Panc1 (cell line): ENCODE results near the gene SLC4A1. TPM values are rescaled to one million over a fixed set of nuclear protein-coding genes. Genes with fewer than 3 reads are reported as not detected.
A peak's percentile ranks its signal among the peaks of the same experiment; 100 is the strongest.

Experiments
- ATAC-seq: fragments of 200-7000 bp; cut with Tn5 transposase; 2 replicates; pipeline ENCODE4 v1.9.1; 2020; ENCODE audit warnings: mild to moderate bottlenecking, moderate library complexity
- BruUV-seq: library from RNA; stranded (reverse); fragments of 400-500 nt; replicated peaks from 2 replicates; lab custom pipeline; 2021; lab: Mats Ljungman, UMichigan
- CTCF ChIA-PET: fragments of 300-600 bp; sonication (Branson Sonifier 250); formaldehyde crosslinking; loops from one replicate; lab custom pipeline; 2022; ENCODE audit warnings: antibody characterized with exemption; lab: Charles Lee
- POLR2A ChIA-PET: fragments of 300-600 bp; sonication (Branson Sonifier 250); formaldehyde crosslinking; loops from one replicate; lab custom pipeline; 2022; ENCODE audit warnings: antibody characterized with exemption; lab: Charles Lee
- DNase-seq: peaks from one replicate; pipeline ENCODE4 v3.0.0-alpha.2; 2010; ENCODE audit warnings: low read depth, low spot score
- H3K27ac ChIP-seq: 2 replicates; pipeline ENCODE4 v1.5.1; 2011; ENCODE audit warnings: mild to moderate bottlenecking, low read length, inconsistent platforms
- H3K27me3 ChIP-seq: fragments of 200-500 bp; sonication (Bioruptor generic); 2 replicates; pipeline ENCODE4 v1.6.0; 2014; ENCODE audit warnings: low read length, inconsistent platforms; ENCODE audit not compliant: control insufficient read depth, insufficient read depth
- H3K36me3 ChIP-seq: fragments of 200-500 bp; sonication (Bioruptor generic); 2 replicates; pipeline ENCODE4 v1.5.1; 2014; ENCODE audit warnings: inconsistent platforms, mild to moderate bottlenecking, low read length, moderate library complexity; ENCODE audit not compliant: control insufficient read depth, insufficient read depth
- H3K4me1 ChIP-seq: 2 replicates; pipeline ENCODE4 v1.5.1; 2011; ENCODE audit warnings: inconsistent platforms, mild to moderate bottlenecking, low read length, moderate library complexity; ENCODE audit not compliant: control insufficient read depth, insufficient read depth
- H3K4me3 ChIP-seq, 2 experiments: 2 replicates each; pipeline ENCODE4 v1.5.1; 2011 to 2012; ENCODE audit warnings: low read depth in 2 of 2, low read length in 2 of 2, mild to moderate bottlenecking in 2 of 2, inconsistent platforms in 1 of 2, moderate library complexity in 1 of 2
- H3K9me3 ChIP-seq: fragments of 200-500 bp; sonication (Bioruptor generic); 2 replicates; pipeline ENCODE4 v1.5.1; 2014; ENCODE audit warnings: low read depth, mild to moderate bottlenecking, inconsistent platforms, low read length, moderate library complexity; ENCODE audit not compliant: control insufficient read depth, insufficient read depth
- POLR2AphosphoS5 ChIP-seq: IDR thresholded peaks from 2 replicates; pipeline ENCODE4 v1.6.1; 2012; ENCODE audit warnings: mild to moderate bottlenecking, low read depth, low read length, moderate library complexity
- SIN3A ChIP-seq: IDR thresholded peaks from 2 replicates; pipeline ENCODE4 v1.6.1; 2012; ENCODE audit warnings: low read depth, mild to moderate bottlenecking, low read length, moderate library complexity, borderline replicate concordance; ENCODE audit not compliant: insufficient read depth
- TCF7L2 ChIP-seq: IDR thresholded peaks from 2 replicates; pipeline ENCODE4 v1.6.1; 2011; ENCODE audit warnings: mild to moderate bottlenecking, low read depth, low read length, inconsistent platforms
- in situ Hi-C: cut with HindIII; loops from 2 replicates; pipeline ENCODE4 v1.10.0; 2016; ENCODE audit warnings: low sequenced_read_pairs, low pct_unique_long_range_greater_than_20kb
- intact Hi-C: fragments of 100-400 bp; cut with micrococcal nuclease; formaldehyde crosslinking; loops from one replicate; pipeline ENCODE4 v1.10.0; 2022; ENCODE audit not compliant: unreplicated experiment
- total RNA-seq: library from RNA; stranded (reverse); gene quantifications from one replicate; pipeline ENCODE4 v1.2.1, GENCODE V29; 2021; ENCODE audit not compliant: unreplicated experiment
- TF ChIP-seq, protein P1 (sequence below), 2 experiments: IDR thresholded peaks; 2 replicates each; pipeline ENCODE4 v1.6.1; 2011 to 2012; ENCODE audit warnings: low read depth in 2 of 2, control low read depth in 1 of 2, low read length in 1 of 2, mild to moderate bottlenecking in 1 of 2, moderate library complexity in 1 of 2; ENCODE audit not compliant: insufficient read depth in 1 of 2
- TF ChIP-seq, protein P2 (sequence below): fragments of 450-650 bp; IDR thresholded peaks from 2 replicates; pipeline ENCODE4 v1.5.1; 2017; ENCODE audit warnings: mild to moderate bottlenecking

The SLC4A1 gene
- total RNA-seq, 1 experiment from 2014 or later, result not detected

DNA sequence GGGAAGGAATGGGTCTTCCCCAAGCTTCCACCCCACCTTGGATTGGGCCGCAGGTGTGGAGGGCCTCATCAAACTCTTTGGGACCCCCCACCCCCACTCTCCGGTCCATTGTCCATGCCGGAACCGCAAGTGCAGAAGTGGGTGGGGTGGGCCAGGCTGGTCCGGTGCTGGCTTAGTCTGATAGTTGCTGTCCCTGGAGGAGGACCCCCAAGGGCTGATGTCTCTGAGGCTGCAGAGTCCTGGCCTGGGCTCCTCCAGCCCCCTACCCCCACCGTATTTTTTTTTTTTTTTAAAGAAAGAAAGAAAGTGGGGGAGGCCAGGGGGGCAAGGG is 61.1 kb downstream of the SLC4A1 start:
- CTCF ChIA-PET, result no interaction called here
- TF ChIP-seq, protein P1, sequence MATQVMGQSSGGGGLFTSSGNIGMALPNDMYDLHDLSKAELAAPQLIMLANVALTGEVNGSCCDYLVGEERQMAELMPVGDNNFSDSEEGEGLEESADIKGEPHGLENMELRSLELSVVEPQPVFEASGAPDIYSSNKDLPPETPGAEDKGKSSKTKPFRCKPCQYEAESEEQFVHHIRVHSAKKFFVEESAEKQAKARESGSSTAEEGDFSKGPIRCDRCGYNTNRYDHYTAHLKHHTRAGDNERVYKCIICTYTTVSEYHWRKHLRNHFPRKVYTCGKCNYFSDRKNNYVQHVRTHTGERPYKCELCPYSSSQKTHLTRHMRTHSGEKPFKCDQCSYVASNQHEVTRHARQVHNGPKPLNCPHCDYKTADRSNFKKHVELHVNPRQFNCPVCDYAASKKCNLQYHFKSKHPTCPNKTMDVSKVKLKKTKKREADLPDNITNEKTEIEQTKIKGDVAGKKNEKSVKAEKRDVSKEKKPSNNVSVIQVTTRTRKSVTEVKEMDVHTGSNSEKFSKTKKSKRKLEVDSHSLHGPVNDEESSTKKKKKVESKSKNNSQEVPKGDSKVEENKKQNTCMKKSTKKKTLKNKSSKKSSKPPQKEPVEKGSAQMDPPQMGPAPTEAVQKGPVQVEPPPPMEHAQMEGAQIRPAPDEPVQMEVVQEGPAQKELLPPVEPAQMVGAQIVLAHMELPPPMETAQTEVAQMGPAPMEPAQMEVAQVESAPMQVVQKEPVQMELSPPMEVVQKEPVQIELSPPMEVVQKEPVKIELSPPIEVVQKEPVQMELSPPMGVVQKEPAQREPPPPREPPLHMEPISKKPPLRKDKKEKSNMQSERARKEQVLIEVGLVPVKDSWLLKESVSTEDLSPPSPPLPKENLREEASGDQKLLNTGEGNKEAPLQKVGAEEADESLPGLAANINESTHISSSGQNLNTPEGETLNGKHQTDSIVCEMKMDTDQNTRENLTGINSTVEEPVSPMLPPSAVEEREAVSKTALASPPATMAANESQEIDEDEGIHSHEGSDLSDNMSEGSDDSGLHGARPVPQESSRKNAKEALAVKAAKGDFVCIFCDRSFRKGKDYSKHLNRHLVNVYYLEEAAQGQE (IDR thresholded peaks at IDR 0.05; ENCODE audit: insufficient read depth in 1 of 2, low read depth in 2 of 2, low read length in 1 of 2), result no peak
- TF ChIP-seq POLR2AphosphoS5 (no peak), SIN3A (no peak), TCF7L2 (no peak)
- TF ChIP-seq, protein P2, sequence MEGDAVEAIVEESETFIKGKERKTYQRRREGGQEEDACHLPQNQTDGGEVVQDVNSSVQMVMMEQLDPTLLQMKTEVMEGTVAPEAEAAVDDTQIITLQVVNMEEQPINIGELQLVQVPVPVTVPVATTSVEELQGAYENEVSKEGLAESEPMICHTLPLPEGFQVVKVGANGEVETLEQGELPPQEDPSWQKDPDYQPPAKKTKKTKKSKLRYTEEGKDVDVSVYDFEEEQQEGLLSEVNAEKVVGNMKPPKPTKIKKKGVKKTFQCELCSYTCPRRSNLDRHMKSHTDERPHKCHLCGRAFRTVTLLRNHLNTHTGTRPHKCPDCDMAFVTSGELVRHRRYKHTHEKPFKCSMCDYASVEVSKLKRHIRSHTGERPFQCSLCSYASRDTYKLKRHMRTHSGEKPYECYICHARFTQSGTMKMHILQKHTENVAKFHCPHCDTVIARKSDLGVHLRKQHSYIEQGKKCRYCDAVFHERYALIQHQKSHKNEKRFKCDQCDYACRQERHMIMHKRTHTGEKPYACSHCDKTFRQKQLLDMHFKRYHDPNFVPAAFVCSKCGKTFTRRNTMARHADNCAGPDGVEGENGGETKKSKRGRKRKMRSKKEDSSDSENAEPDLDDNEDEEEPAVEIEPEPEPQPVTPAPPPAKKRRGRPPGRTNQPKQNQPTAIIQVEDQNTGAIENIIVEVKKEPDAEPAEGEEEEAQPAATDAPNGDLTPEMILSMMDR, result no peak
- H3K4me3 ChIP-seq, result no peak overlapping the region
- no peak overlapping the region for H3K27ac ChIP-seq
- no peaks in the 10 kb centered on the region for H3K27me3 ChIP-seq
- intact Hi-C loops, result no loop called here
- DNase-seq (no peak), ATAC-seq (no peak)
- BruUV-seq, result no TSS peak
- 0 out of 2 replicates have a peak, but pooled peaks cover 2% of the 10 kb centered on the region for H3K36me3 ChIP-seq
- no peaks in the 10 kb centered on the region for H3K9me3 ChIP-seq
- peaks cover 17% of the 10 kb centered on the region for H3K4me1 ChIP-seq
- POLR2A ChIA-PET, result interaction anchor here (0.5 kb wide), 1 partner anchor 141 kb away, joined by 3 read pairs; no protein-coding TSS in a partner anchor
- in situ Hi-C loops, result no loop called here

- POLR2A ChIA-PET, result interaction anchor here (0.5 kb wide), 1 partner anchor 141 kb away, joined by 3 read pairs; no protein-coding TSS in a partner anchor
- TF ChIP-seq POLR2AphosphoS5 (no peak), TCF7L2 (no peak)
- TF ChIP-seq, protein P1 (IDR thresholded peaks at IDR 0.05; ENCODE audit: insufficient read depth in 1 of 2, low read depth in 2 of 2, low read length in 1 of 2), result no peak
- TF ChIP-seq, protein P2, result peak; percentile 39
- Histone ChIP-seq H3K36me3 (0 out of 2 replicates have a peak, but pooled peaks cover 2% of the 10 kb centered on the region), H3K27me3 (no peaks in the 10 kb centered on the region), H3K27ac (no peak overlapping the region), H3K4me1 (peaks cover 17% of the 10 kb centered on the region), H3K9me3 (no peaks in the 10 kb centered on the region), H3K4me3 (no peak overlapping the region)
- intact Hi-C loops (no loop called here), in situ Hi-C loops (no loop called here)
- DNase-seq, result no peak
- no TSS peak for BruUV-seq
- CTCF ChIA-PET, result interaction anchor here (0.5 to 0.6 kb wide), 2 partner anchors 100 to 531 kb away, joined by 3 to 4 read pairs; no protein-coding TSS in a partner anchor
- ATAC-seq, result no peak
Observed at GRCh38 chr17:44205962-44206824, 61.7 kb downstream of the SLC4A1 start.
